DND-41 (cell line): Measurements from ENCODE around the gene CD58.

ENCODE experiments used
- ATAC-seq: fragments of 200-7000 bp; cut with Tn5 transposase; 3 replicates; pipeline ENCODE4 v1.9.1; 2021; ENCODE audit warnings: low read depth; ENCODE audit not compliant: insufficient read depth
- DNase-seq: peaks from one replicate; pipeline ENCODE4 v3.0.0-alpha.2; 2020
- H2AFZ ChIP-seq: 2 replicates; pipeline ENCODE4 v1.6.0; 2012; ENCODE audit warnings: low read depth, low read length
- H3K27ac ChIP-seq: 2 replicates; pipeline ENCODE4 v1.5.1; 2012; ENCODE audit warnings: low read length, inconsistent platforms
- H3K27me3 ChIP-seq: fragments of 200-600 bp; sonication (generic); 2 replicates; pipeline ENCODE4 v1.6.0; 2012; ENCODE audit warnings: low read length, mild to moderate bottlenecking, inconsistent platforms; ENCODE audit not compliant: insufficient read depth, poor library complexity
- H3K36me3 ChIP-seq: 2 replicates; pipeline ENCODE4 v1.5.1; 2012; ENCODE audit warnings: low read length, inconsistent platforms; ENCODE audit not compliant: insufficient read depth
- H3K4me1 ChIP-seq: 2 replicates; pipeline ENCODE4 v1.5.1; 2012; ENCODE audit warnings: mild to moderate bottlenecking, low read length; ENCODE audit not compliant: insufficient read depth
- H3K4me2 ChIP-seq: 2 replicates; pipeline ENCODE4 v1.6.0; 2012; ENCODE audit warnings: mild to moderate bottlenecking, moderate library complexity, low read length, inconsistent platforms; ENCODE audit not compliant: insufficient read depth
- H3K4me3 ChIP-seq, 2 experiments: fragments of 200-600 bp in 1 of 2; shearing (Covaris generic) in 1 of 2; 2 replicates each; pipeline ENCODE4 v1.5.1; 2012 to 2016; ENCODE audit warnings: inconsistent platforms in 2 of 2, low read length in 2 of 2, mild to moderate bottlenecking in 2 of 2, low read depth in 1 of 2, moderate library complexity in 1 of 2
- H3K79me2 ChIP-seq: 2 replicates; pipeline ENCODE4 v1.6.0; 2012; ENCODE audit warnings: low read length, inconsistent platforms; ENCODE audit not compliant: insufficient read depth
- H3K9ac ChIP-seq: 2 replicates; pipeline ENCODE4 v1.6.0; 2012; ENCODE audit warnings: low read depth, mild to moderate bottlenecking, inconsistent platforms, low read length, moderate library complexity
- H3K9me3 ChIP-seq: 2 replicates; pipeline ENCODE4 v1.5.1; 2012; ENCODE audit warnings: low read length, moderate library complexity, mild to moderate bottlenecking, inconsistent platforms; ENCODE audit not compliant: insufficient read depth, severe bottlenecking
- H4K20me1 ChIP-seq: 2 replicates; pipeline ENCODE4 v1.6.0; 2012; ENCODE audit warnings: low read length; ENCODE audit not compliant: insufficient read depth
- EZH2 ChIP-seq: IDR thresholded peaks from 3 replicates; pipeline ENCODE4 v1.6.1; 2012; ENCODE audit warnings: borderline replicate concordance, low read depth, mild to moderate bottlenecking, moderate library complexity, low read length, inconsistent platforms; ENCODE audit not compliant: severe bottlenecking
- TF ChIP-seq, protein P1 (sequence below): IDR thresholded peaks from 2 replicates; pipeline ENCODE4 v1.5.1; 2012; ENCODE audit warnings: borderline replicate concordance, low read length, moderate library complexity, mild to moderate bottlenecking; ENCODE audit not compliant: poor library complexity, severe bottlenecking; ENCODE audit errors: extremely low read depth

CD58 gene

DNA sequence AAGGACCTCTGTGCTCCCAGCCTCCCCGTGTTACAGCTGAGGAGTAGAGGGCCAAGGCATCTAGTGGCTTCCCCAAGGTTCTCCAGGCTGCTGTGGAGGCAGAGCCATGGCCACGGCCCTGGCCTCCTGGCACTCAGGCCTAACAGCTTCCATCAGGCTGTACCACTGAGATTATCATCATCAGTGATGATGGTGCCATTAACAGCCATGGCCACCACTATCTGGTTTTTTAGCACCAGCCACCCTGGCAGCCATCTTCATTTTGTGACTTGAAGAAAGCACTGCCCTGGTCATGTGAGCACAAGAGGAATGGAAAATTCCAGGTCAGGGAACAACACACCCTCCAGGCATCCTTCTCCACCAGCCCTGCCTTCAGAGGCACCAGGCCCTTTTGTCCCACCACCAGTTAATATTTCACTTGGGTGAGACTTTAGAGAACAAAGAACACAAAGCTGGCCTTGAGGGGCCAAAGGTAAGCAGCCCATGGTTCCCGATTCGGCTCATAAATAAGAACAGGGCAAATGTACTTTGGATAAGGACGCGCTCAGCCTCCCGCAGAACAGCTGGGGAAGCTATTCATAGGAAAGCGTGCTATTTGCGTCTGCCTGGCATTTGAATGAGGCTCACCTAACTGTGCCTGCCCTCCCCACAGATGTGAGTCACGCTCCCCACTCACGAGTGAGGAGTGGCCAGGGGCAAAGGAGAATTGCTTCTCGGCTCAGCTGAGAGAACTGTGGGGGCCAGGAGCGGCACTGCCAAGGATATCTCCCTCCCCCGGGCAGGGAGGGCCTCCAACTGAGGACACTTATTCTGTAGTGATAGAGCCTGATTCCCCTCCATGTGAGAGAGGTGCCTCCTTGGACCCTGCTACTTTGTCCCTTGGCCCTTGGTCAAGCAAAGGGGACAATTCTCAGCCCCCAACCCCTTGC is 95.6 kb downstream of the CD58 start:
- no peak overlapping the region for H3K27ac ChIP-seq
- H3K4me3 ChIP-seq, result no peak overlapping the region
- no peak overlapping the region for H3K4me2 ChIP-seq
- no peak overlapping the region for H3K9ac ChIP-seq
- no peaks in the 10 kb centered on the region for H3K4me1 ChIP-seq
- TF ChIP-seq, protein P1, sequence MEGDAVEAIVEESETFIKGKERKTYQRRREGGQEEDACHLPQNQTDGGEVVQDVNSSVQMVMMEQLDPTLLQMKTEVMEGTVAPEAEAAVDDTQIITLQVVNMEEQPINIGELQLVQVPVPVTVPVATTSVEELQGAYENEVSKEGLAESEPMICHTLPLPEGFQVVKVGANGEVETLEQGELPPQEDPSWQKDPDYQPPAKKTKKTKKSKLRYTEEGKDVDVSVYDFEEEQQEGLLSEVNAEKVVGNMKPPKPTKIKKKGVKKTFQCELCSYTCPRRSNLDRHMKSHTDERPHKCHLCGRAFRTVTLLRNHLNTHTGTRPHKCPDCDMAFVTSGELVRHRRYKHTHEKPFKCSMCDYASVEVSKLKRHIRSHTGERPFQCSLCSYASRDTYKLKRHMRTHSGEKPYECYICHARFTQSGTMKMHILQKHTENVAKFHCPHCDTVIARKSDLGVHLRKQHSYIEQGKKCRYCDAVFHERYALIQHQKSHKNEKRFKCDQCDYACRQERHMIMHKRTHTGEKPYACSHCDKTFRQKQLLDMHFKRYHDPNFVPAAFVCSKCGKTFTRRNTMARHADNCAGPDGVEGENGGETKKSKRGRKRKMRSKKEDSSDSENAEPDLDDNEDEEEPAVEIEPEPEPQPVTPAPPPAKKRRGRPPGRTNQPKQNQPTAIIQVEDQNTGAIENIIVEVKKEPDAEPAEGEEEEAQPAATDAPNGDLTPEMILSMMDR, result no peak
- no peak for TF ChIP-seq EZH2
- DNase-seq, result no peak
- no peaks in the 10 kb centered on the region for H4K20me1 ChIP-seq
- H3K9me3 ChIP-seq, result no peaks in the 10 kb centered on the region
- no peaks in the 10 kb centered on the region for H3K79me2 ChIP-seq
- no peak for ATAC-seq
- H2AFZ ChIP-seq, result no peak overlapping the region
- no peaks in the 10 kb centered on the region for H3K36me3 ChIP-seq
- no peaks in the 10 kb centered on the region for H3K27me3 ChIP-seq

DNA sequence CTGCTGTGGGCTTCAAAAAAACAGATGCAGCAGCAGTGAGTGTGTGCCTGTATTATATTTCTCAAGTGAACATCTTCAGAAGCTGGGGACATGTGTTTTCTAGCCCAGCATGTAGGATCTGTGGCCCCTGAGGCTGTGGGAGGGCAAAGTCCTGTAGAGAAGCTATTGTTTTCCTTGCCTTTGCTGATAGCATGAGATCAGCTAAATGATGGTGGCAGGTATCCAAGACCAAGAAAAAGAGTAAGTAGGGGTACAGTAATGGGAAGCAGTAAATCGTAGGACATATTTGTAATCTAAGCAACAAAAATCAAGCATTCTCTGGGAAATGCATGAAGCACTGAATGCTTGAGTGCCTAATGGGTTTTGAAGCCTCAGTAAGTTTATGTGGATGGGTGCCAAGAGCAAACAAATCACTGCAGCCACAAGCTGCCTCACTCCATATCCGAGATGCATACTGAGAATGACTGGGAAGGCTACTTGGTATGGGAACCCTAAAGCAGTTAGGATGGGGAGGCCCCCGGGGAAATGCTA is 98.3 kb downstream of the CD58 start:
- ATAC-seq, result no peak
- Histone ChIP-seq H2AFZ (no peak overlapping the region), H3K79me2 (no peaks in the 10 kb centered on the region), H3K4me1 (no peaks in the 10 kb centered on the region), H3K4me3 (no peak overlapping the region), H3K36me3 (no peaks in the 10 kb centered on the region), H3K9me3 (no peaks in the 10 kb centered on the region), H3K4me2 (no peak overlapping the region), H4K20me1 (no peaks in the 10 kb centered on the region), H3K27ac (no peak overlapping the region), H3K9ac (no peak overlapping the region), H3K27me3 (peaks cover 1% of the 10 kb centered on the region)
- TF ChIP-seq, protein P1, result no peak
- TF ChIP-seq EZH2, result no peak
- no peak for DNase-seq

DNA sequence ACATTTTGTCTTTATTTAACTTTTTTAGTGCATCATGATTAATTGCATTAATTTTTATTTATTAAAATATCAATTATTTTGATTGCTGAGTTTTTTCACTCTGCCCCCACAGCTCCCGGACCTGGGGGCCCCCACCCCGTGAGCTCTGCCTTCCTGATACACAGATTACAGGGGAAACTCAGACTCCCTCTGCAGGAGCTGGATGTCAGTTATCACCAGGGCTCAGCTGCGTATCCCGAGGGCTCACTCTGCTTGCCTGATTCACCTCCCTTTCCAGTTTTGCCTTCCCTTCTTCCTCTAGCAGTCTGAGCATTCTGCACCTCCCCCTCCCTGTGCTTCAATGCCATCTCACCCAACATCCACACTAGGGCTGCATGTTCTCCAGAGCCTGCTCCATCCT is 99.6 kb downstream of the CD58 start:
- Histone ChIP-seq H3K4me2 (no peak overlapping the region), H3K9ac (no peak overlapping the region), H2AFZ (no peak overlapping the region), H3K27ac (no peak overlapping the region), H3K79me2 (no peaks in the 10 kb centered on the region), H4K20me1 (no peaks in the 10 kb centered on the region), H3K36me3 (no peaks in the 10 kb centered on the region), H3K4me3 (no peak overlapping the region), H3K9me3 (no peaks in the 10 kb centered on the region), H3K4me1 (no peaks in the 10 kb centered on the region), H3K27me3 (peaks cover 4% of the 10 kb centered on the region)
- TF ChIP-seq, protein P1, result no peak
- TF ChIP-seq EZH2, result no peak
- ATAC-seq, result no peak
- no peak for DNase-seq
